AG10803 (cell line): ENCODE results near the gene PTPA.
A peak's percentile ranks its signal among the peaks of the same experiment; 100 is the strongest.

Experiments
- DNase-seq: peaks from one replicate; pipeline ENCODE4 v3.0.0; 2010; ENCODE audit warnings: low read depth
- H3K4me3 ChIP-seq: 2 replicates; pipeline ENCODE4 v1.5.1; 2011; ENCODE audit warnings: mild to moderate bottlenecking, low read length, control low read depth
- CTCF ChIP-seq: conservative IDR thresholded peaks from 2 replicates; pipeline ENCODE4 v1.5.1; 2011; ENCODE audit warnings: mild to moderate bottlenecking, low read length, control low read depth, inconsistent platforms

PTPA gene

GRCh38 chr9:129097671-129098306 is 13.4 kb upstream of the PTPA start:
- no peak for TF ChIP-seq CTCF
- DNase-seq: no peak

GRCh38 chr9:129098328-129098727 is 12.9 kb upstream of the PTPA start:
- no peak overlapping the region for H3K4me3 ChIP-seq
- TF ChIP-seq CTCF: no peak
- no peak for DNase-seq

More at GRCh38 chr9:129097671-129098306, 13.4 kb upstream of the PTPA start:
- H3K4me3 ChIP-seq: no peak overlapping the region

- no peak for DNase-seq
- no peak overlapping the region for H3K4me3 ChIP-seq
- no peak for TF ChIP-seq CTCF
Measured at GRCh38 chr9:129100383-129101169, 10.6 kb upstream of the PTPA start.

GRCh38 chr9:129101279-129101678 is 9.9 kb upstream of the PTPA start:
- DNase-seq: no peak
- TF ChIP-seq CTCF: no peak
- no peak overlapping the region for H3K4me3 ChIP-seq

- DNase-seq: no peak
- TF ChIP-seq CTCF: no peak
- no peak overlapping the region for H3K4me3 ChIP-seq
Measured at GRCh38 chr9:129102095-129102525, 9.1 kb upstream of the PTPA start.

- DNase-seq: peak; percentile 55
- H3K4me3 ChIP-seq: no peak overlapping the region
- TF ChIP-seq CTCF: peak; percentile 65
Measured at GRCh38 chr9:129102791-129103594, 8.2 kb upstream of the PTPA start.
